Pancreas (tissue), 10 donors: Measurements from ENCODE around the gene KCNQ1OT1. TPM values are rescaled to one million over a fixed set of nuclear protein-coding genes. Genes with fewer than 3 reads are reported as not detected.
A peak's percentile ranks its signal among the peaks of the same experiment; 100 is the strongest.

Experiments used
- ATAC-seq, 4 donors: fragments of 200-7000 bp; cut with Tn5 transposase; one replicate each; pipeline versions ENCODE4 v1.8.0 to v1.9.1; 2020; ENCODE audit warnings: mild to moderate bottlenecking in 4 of 4, moderate library complexity in 4 of 4
- DNase-seq, 6 donors: peaks; one replicate each; pipeline ENCODE4 v3.0.0-alpha.2; 2020
- FAIRE-seq: peaks from 2 replicates; lab custom pipeline; 2012; peaks lifted over from hg19 to GRCh38; lab: Jason Lieb, UNC
- H3K27ac ChIP-seq, 4 donors: fragments of 200-600 bp; sonication (generic); 1 replicate in 3 of 4; 2 replicates in 1 of 4; pipeline versions ENCODE4 v1.5.0 to v1.8.0; 2020
- H3K27me3 ChIP-seq, 4 donors: fragments of 200-600 bp; one replicate each; pipeline ENCODE4 v1.8.0; 2021
- H3K36me3 ChIP-seq, 3 donors: fragments of 200-600 bp; sonication (generic) in 1 of 3; one replicate each; pipeline versions ENCODE4 v1.5.0 to v1.8.0; 2020 to 2021
- H3K4me1 ChIP-seq, 3 donors: fragments of 200-600 bp; one replicate each; pipeline ENCODE4 v1.8.0; 2021
- H3K4me3 ChIP-seq, 4 donors: fragments of 200-600 bp; sonication (generic) in 2 of 4; one replicate each; pipeline versions ENCODE4 v1.5.0 to v1.8.0; 2020 to 2021
- H3K9me3 ChIP-seq, 4 donors: fragments of 200-600 bp; one replicate each; pipeline ENCODE4 v1.8.0; 2021
- CTCF ChIP-seq, 4 donors: fragments of 200-600 bp; sonication (generic) in 3 of 4; IDR thresholded peaks; one replicate each; pipeline versions ENCODE4 v1.5.0 to v1.8.0; 2021; ENCODE audit warnings: antibody characterized with exemption in 4 of 4
- WGBS, 2 donors: extraction: QIAGEN DNeasy Blood & Tissue Kit; methylation state at CpG; one replicate each; pipeline ENCODE4 v1.1.7; 2013; 5-methylcytosine and 5-hydroxymethylcytosine counted together
- intact Hi-C, 3 donors: fragments of 100-400 bp; cut with DNase I; formaldehyde crosslinking; loops; one replicate each; pipeline versions ENCODE4 v1.11.1 to v1.14.2; 2022
- polyA plus RNA-seq, 2 donors: library from polyadenylated mRNA; stranded (reverse); fragments of 200-250 nt; gene quantifications; one replicate each; pipeline ENCODE4 v1.2.3, GENCODE V29; 2013
- total RNA-seq, 6 donors: library from RNA; stranded (reverse); fragmentation: NEBNext Ultra II Directional in 4 of 6; extraction: Animal tissue kit (Norgen Biotek cat#: 25700) in 4 of 6; gene quantifications; one replicate each; pipeline versions ENCODE4 v1.2.1 to v1.2.4, GENCODE V29; 2021 to 2023
- donor health status: healthy with polysubstance abuse.
- donor health status: DM: no; HTN: no; CAD: no; lungs with moderate emphysema.
- donor health status: DM: no; HTN: no; CAD: no.
- donor health status: control.
- donor health status: control.
- donor health status: Bipolar disorder and iron deficiency.
- donor health status: DM: yes; HTN: yes; CAD: no.
- donor health status: DM: no; HTN: no; CAD: no.
- donor health status: DM: no; HTN: no; CAD: no.
- donor health status: DM: yes; HTN: yes; CAD: no.

KCNQ1OT1 gene
- total and polyA plus RNA-seq, 8 donors: 0.31 to 1.9 (median 1.4) TPM

GRCh38 chr11:2660357-2660939, 39.3 kb downstream of the KCNQ1OT1 start:
- H3K4me1 ChIP-seq: no peaks in the 10 kb centered on the region
- no peaks in the 10 kb centered on the region for H3K9me3 ChIP-seq
- no peak overlapping the region for H3K4me3 ChIP-seq
- WGBS, 2 donors: 99 to 100% methylated on average over 2 of the region's 2 CpGs
- no peak for FAIRE-seq
- intact Hi-C loops: no loop called here
- no peak for DNase-seq
- H3K36me3 ChIP-seq: peaks cover 0 to 12% (median 0%) of the 10 kb centered on the region in 3 donors
- H3K27ac ChIP-seq: no peak overlapping the region
- no peak for TF ChIP-seq CTCF (IDR thresholded peaks at IDR 0.05)
- ATAC-seq: no peak
- no peaks in the 10 kb centered on the region for H3K27me3 ChIP-seq

GRCh38 chr11:2657697-2658284, 42.0 kb downstream of the KCNQ1OT1 start:
- intact Hi-C loops: no loop called here
- no peak for TF ChIP-seq CTCF (IDR thresholded peaks at IDR 0.05)
- no peaks in the 10 kb centered on the region for H3K27me3 ChIP-seq
- WGBS, 2 donors: 92 to 95% methylated on average over 8 of the region's 8 CpGs
- H3K4me3 ChIP-seq: no peak overlapping the region
- FAIRE-seq: no peak
- H3K27ac ChIP-seq: no peak overlapping the region
- H3K4me1 ChIP-seq: no peaks in the 10 kb centered on the region
- no peak for DNase-seq
- H3K36me3 ChIP-seq: no peaks in the 10 kb centered on the region
- H3K9me3 ChIP-seq: no peaks in the 10 kb centered on the region
- ATAC-seq: no peak

- intact Hi-C loops: no loop called here
- no peak for FAIRE-seq
Observed at GRCh38 chr11:2656859-2657258, 42.9 kb downstream of the KCNQ1OT1 start.

GRCh38 chr11:2655834-2656622, 43.8 kb downstream of the KCNQ1OT1 start:
- 72 to 82% methylated on average over 6 of the region's 6 CpGs for WGBS, 2 donors
- DNase-seq (peak in 2 of 6 donors; percentile 17 to 32), ATAC-seq (peak in 3 of 4 donors; percentile 44 to 81 (median 77)), FAIRE-seq (no peak)
- no peak for TF ChIP-seq CTCF (IDR thresholded peaks at IDR 0.05)
- Histone ChIP-seq H3K27ac (no peak overlapping the region), H3K36me3 (no peaks in the 10 kb centered on the region), H3K9me3 (no peaks in the 10 kb centered on the region), H3K4me3 (no peak overlapping the region), H3K4me1 (no peaks in the 10 kb centered on the region), H3K27me3 (no peaks in the 10 kb centered on the region)
- intact Hi-C loops: no loop called here

More at GRCh38 chr11:2656859-2657258, 42.9 kb downstream of the KCNQ1OT1 start:
- ATAC-seq: no peak
- no peaks in the 10 kb centered on the region for H3K4me1 ChIP-seq
- no peaks in the 10 kb centered on the region for H3K27me3 ChIP-seq
- no peaks in the 10 kb centered on the region for H3K36me3 ChIP-seq
- no peaks in the 10 kb centered on the region for H3K9me3 ChIP-seq
- no peak for DNase-seq
- 87 to 89% methylated on average over 1 of the region's 1 CpG for WGBS, 2 donors
- TF ChIP-seq CTCF (IDR thresholded peaks at IDR 0.05): no peak
- H3K27ac ChIP-seq: no peak overlapping the region
- H3K4me3 ChIP-seq: no peak overlapping the region
